Measurements from ENCODE around the gene ZNF627. TPM values are rescaled to one million over a fixed set of nuclear protein-coding genes. Genes with fewer than 3 reads are reported as not detected.
A peak's percentile ranks its signal among the peaks of the same experiment; 100 is the strongest.

Gene ZNF627
- total RNA-seq, 1 donor from 2014 or later: 24.5 TPM

GRCh38 chr19:11552666-11553372 lies 44.5 kb upstream of the ZNF627 start:
- no peaks in the 10 kb centered on the region for H3K27me3 ChIP-seq (ENCODE audit: control insufficient read depth, insufficient read depth, low read length)
- peaks cover 17% of the 10 kb centered on the region for H3K36me3 ChIP-seq (ENCODE audit: control insufficient read depth, insufficient read depth, low read length)
- FAIRE-seq (no peak), DNase-seq (ENCODE audit: low read depth) (no peak)
- TF ChIP-seq, protein P1, sequence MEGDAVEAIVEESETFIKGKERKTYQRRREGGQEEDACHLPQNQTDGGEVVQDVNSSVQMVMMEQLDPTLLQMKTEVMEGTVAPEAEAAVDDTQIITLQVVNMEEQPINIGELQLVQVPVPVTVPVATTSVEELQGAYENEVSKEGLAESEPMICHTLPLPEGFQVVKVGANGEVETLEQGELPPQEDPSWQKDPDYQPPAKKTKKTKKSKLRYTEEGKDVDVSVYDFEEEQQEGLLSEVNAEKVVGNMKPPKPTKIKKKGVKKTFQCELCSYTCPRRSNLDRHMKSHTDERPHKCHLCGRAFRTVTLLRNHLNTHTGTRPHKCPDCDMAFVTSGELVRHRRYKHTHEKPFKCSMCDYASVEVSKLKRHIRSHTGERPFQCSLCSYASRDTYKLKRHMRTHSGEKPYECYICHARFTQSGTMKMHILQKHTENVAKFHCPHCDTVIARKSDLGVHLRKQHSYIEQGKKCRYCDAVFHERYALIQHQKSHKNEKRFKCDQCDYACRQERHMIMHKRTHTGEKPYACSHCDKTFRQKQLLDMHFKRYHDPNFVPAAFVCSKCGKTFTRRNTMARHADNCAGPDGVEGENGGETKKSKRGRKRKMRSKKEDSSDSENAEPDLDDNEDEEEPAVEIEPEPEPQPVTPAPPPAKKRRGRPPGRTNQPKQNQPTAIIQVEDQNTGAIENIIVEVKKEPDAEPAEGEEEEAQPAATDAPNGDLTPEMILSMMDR (IDR thresholded peaks at IDR 0.05; ENCODE audit: insufficient read depth, low read length, severe bottlenecking): no peak
- no peak overlapping the region for H3K4me3 ChIP-seq (ENCODE audit: low read depth, low read length)

DNA sequence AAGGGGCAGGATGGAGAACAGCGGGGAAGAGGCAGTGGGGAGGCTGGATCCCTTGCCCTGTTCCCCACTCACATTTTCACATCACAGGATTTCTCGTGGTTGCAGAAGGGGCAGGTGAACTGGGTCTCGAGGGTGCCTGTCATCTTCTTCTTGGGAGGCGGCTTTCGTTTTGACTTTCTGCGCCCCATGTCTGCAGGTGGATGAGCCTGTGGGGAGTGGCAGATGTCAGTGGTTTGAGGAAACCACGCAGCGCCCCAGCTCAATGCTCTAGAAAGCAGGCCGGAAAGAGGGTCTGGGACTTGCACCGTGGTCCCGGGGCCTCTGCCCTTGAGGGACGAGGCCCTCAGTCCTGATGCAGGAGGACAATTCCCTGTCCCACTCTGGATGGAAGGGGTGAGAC lies 43.1 kb upstream of the ZNF627 start:
- TF ChIP-seq, protein P1 (IDR thresholded peaks at IDR 0.05; ENCODE audit: insufficient read depth, low read length, severe bottlenecking): no peak
- no peak for FAIRE-seq

DNA sequence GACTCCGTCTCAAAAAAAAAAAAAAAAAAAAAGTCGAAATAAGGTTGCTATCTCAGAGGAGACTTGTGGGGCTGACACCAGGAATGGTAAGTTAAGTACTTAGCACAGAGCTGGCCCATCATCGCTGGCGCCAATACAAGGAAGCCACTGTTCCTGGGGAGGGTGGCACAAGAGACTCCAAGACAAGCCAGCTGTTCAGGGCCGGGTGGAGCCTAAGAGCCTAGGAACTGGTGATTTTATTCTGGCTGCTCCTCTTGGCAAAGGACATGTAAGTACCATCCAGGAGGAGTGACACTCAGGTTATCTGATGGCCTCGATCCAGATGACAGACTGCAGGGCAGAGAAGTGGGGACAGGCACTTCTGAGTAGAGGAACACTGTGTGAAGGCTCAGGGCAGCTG lies 42.0 kb upstream of the ZNF627 start:
- no peak for DNase-seq (ENCODE audit: low read depth)

More for the DNA sequence above, 43.1 kb upstream of the ZNF627 start:
- no peak for DNase-seq (ENCODE audit: low read depth)
- H3K36me3 ChIP-seq (ENCODE audit: control insufficient read depth, insufficient read depth, low read length): peaks cover 17% of the 10 kb centered on the region
- no peak overlapping the region for H3K4me3 ChIP-seq (ENCODE audit: low read depth, low read length)
- H3K27me3 ChIP-seq (ENCODE audit: control insufficient read depth, insufficient read depth, low read length): no peaks in the 10 kb centered on the region

GRCh38 chr19:11556634-11557420 lies 40.5 kb upstream of the ZNF627 start:
- peaks cover 17% of the 10 kb centered on the region for H3K36me3 ChIP-seq (ENCODE audit: control insufficient read depth, insufficient read depth, low read length)
- no peak for DNase-seq (ENCODE audit: low read depth)
- TF ChIP-seq, protein P1 (IDR thresholded peaks at IDR 0.05; ENCODE audit: insufficient read depth, low read length, severe bottlenecking): no peak
- H3K27me3 ChIP-seq (ENCODE audit: control insufficient read depth, insufficient read depth, low read length): no peaks in the 10 kb centered on the region
- H3K4me3 ChIP-seq (ENCODE audit: low read depth, low read length): no peak overlapping the region
- no peak for FAIRE-seq

More for the DNA sequence above, 42.0 kb upstream of the ZNF627 start:
- Histone ChIP-seq H3K27me3 (ENCODE audit: control insufficient read depth, insufficient read depth, low read length) (no peaks in the 10 kb centered on the region), H3K4me3 (ENCODE audit: low read depth, low read length) (no peak overlapping the region), H3K36me3 (ENCODE audit: control insufficient read depth, insufficient read depth, low read length) (peaks cover 17% of the 10 kb centered on the region)
- FAIRE-seq: no peak
- TF ChIP-seq, protein P1 (IDR thresholded peaks at IDR 0.05; ENCODE audit: insufficient read depth, low read length, severe bottlenecking): no peak

GRCh38 chr19:11558881-11559828 lies 38.1 kb upstream of the ZNF627 start, which contains the start of gene ELOF1:
Gene ELOF1 (minus strand): TSS chr19:11559230. CDS start chr19:11554347, 4,883 bp downstream.
- Histone ChIP-seq H3K36me3 (ENCODE audit: control insufficient read depth, insufficient read depth, low read length) (peaks cover 8% of the 10 kb centered on the region), H3K4me3 (ENCODE audit: low read depth, low read length) (peak within 1 kb of the TSS; percentile 89), H3K27me3 (ENCODE audit: control insufficient read depth, insufficient read depth, low read length) (no peaks in the 10 kb centered on the region)
- DNase-seq (ENCODE audit: low read depth): peak; percentile 96
- TF ChIP-seq, protein P1 (IDR thresholded peaks at IDR 0.05; ENCODE audit: insufficient read depth, low read length, severe bottlenecking): peak; percentile 36
- FAIRE-seq: no peak

All from bronchial epithelial cell (primary cell).